Natural killer cell treated with Interleukin-12 subunit alpha and Interleukin-12 subunit beta and Interleukin-15 and Interleukin-18, amount 100 ng/mL, for 72 hours (primary cell): Measurements from ENCODE around the gene CMTM4. TPM values are rescaled to one million over a fixed set of nuclear protein-coding genes. Genes with fewer than 3 reads are reported as not detected.
"Not testable (repeated sequence)": the region's sequence is repeated elsewhere in the genome, so short reads cannot be mapped to it uniquely, and the experiment has no call there.

Experiments
- ATAC-seq, 2 donors: fragments of 150-1000 bp; cut with Tn5 transposase in 1 of 2; sonication (Bioruptor Pico), chemical (Tn5 transposase) in 1 of 2; 2 replicates each; pipeline ENCODE4 v1.10.0; 2021
- DNase-seq: peaks from one replicate; pipeline ENCODE4 v3.0.0; 2022; ENCODE audit warnings: low spot score
- H3K27ac Mint-ChIP-seq, 2 donors: 1 replicate in 1 of 2; 2 replicates in 1 of 2; pipeline ENCODE4 v1.8.0; 2022; ENCODE audit warnings: mixed read lengths in 2 of 2, mild to moderate bottlenecking in 1 of 2, moderate library complexity in 1 of 2
- H3K27me3 Mint-ChIP-seq, 2 donors: 1 replicate in 1 of 2; 2 replicates in 1 of 2; pipeline ENCODE4 v1.8.0; 2022; ENCODE audit warnings: mixed read lengths in 2 of 2
- H3K36me3 Mint-ChIP-seq: one replicate; pipeline ENCODE4 v1.8.0; 2022; ENCODE audit warnings: mixed read lengths
- H3K4me1 Mint-ChIP-seq, 2 donors: 1 replicate in 1 of 2; 2 replicates in 1 of 2; pipeline ENCODE4 v1.8.0; 2022; ENCODE audit warnings: low read depth in 2 of 2, mixed read lengths in 2 of 2, mild to moderate bottlenecking in 1 of 2
- H3K4me3 Mint-ChIP-seq: one replicate; pipeline ENCODE4 v1.8.0; 2022; ENCODE audit warnings: mixed read lengths
- H3K9me3 Mint-ChIP-seq: 2 replicates; pipeline ENCODE4 v1.8.0; 2022; ENCODE audit warnings: mixed read lengths
- total RNA-seq, 2 donors: library from RNA; stranded (reverse); gene quantifications; one replicate each; pipeline ENCODE4 v1.2.3, GENCODE V29; 2022

CMTM4 gene
- total RNA-seq, 2 donors from 2014 or later, result 1.2 to 2.2 TPM

- H3K36me3 Mint-ChIP-seq, result no peaks in the 10 kb centered on the region
- ATAC-seq, result peak in 1 of 2 donors; percentile 36
- H3K27me3 Mint-ChIP-seq, result peaks cover 7 to 9% of the 10 kb centered on the region in 2 donors
- H3K9me3 Mint-ChIP-seq, result no peaks in the 10 kb centered on the region
- H3K4me3 Mint-ChIP-seq, result no peak overlapping the region
- no peak for DNase-seq
- no peak overlapping the region for H3K27ac Mint-ChIP-seq
- no peaks in the 10 kb centered on the region for H3K4me1 Mint-ChIP-seq
These were observed 61.1 kb downstream of the CMTM4 start for GRCh38 chr16:66635406-66635805.

- Mint-ChIP-seq H3K4me1 (no peaks in the 10 kb centered on the region), H3K4me3 (no peak overlapping the region), H3K27ac (no peak overlapping the region), H3K36me3 (no peaks in the 10 kb centered on the region), H3K9me3 (no peaks in the 10 kb centered on the region), H3K27me3 (peaks cover 7 to 9% of the 10 kb centered on the region in 2 donors)
- ATAC-seq, result no peak
- DNase-seq, result no peak
These were observed 61.9 kb downstream of the CMTM4 start for GRCh38 chr16:66634527-66635196.

GRCh38 chr16:66631558-66631957, 65.0 kb downstream of the CMTM4 start:
- H3K27ac Mint-ChIP-seq, H3K9me3 Mint-ChIP-seq, ATAC-seq, DNase-seq, H3K4me3 Mint-ChIP-seq, H3K4me1 Mint-ChIP-seq, H3K27me3 Mint-ChIP-seq, H3K36me3 Mint-ChIP-seq: not testable (repeated sequence)

- not testable (repeated sequence) for DNase-seq, H3K4me3 Mint-ChIP-seq, H3K27me3 Mint-ChIP-seq, H3K4me1 Mint-ChIP-seq, ATAC-seq, H3K9me3 Mint-ChIP-seq, H3K36me3 Mint-ChIP-seq, H3K27ac Mint-ChIP-seq
These were observed 65.8 kb downstream of the CMTM4 start for GRCh38 chr16:66630561-66631260.

- DNase-seq, result no peak
- Mint-ChIP-seq H3K27me3 (no peaks in the 10 kb centered on the region), H3K36me3 (no peaks in the 10 kb centered on the region), H3K27ac (no peak overlapping the region), H3K4me1 (no peaks in the 10 kb centered on the region), H3K9me3 (no peaks in the 10 kb centered on the region), H3K4me3 (no peak overlapping the region)
- ATAC-seq, result no peak
These were observed 66.7 kb downstream of the CMTM4 start for GRCh38 chr16:66629856-66630255.

GRCh38 chr16:66627611-66628378, 68.7 kb downstream of the CMTM4 start:
- H3K4me1 Mint-ChIP-seq, DNase-seq, H3K36me3 Mint-ChIP-seq, H3K9me3 Mint-ChIP-seq, ATAC-seq, H3K4me3 Mint-ChIP-seq, H3K27ac Mint-ChIP-seq, H3K27me3 Mint-ChIP-seq: not testable (repeated sequence)

GRCh38 chr16:66623755-66624154, 72.8 kb downstream of the CMTM4 start:
- no peak for DNase-seq
- ATAC-seq, result no peak
- Mint-ChIP-seq H3K4me3 (no peak overlapping the region), H3K27ac (no peak overlapping the region), H3K9me3 (no peaks in the 10 kb centered on the region), H3K27me3 (no peaks in the 10 kb centered on the region), H3K4me1 (no peaks in the 10 kb centered on the region), H3K36me3 (no peaks in the 10 kb centered on the region)

GRCh38 chr16:66622863-66623262, 73.7 kb downstream of the CMTM4 start:
- Mint-ChIP-seq H3K27me3 (no peaks in the 10 kb centered on the region), H3K27ac (no peak overlapping the region), H3K4me3 (no peak overlapping the region), H3K4me1 (no peaks in the 10 kb centered on the region), H3K9me3 (no peaks in the 10 kb centered on the region), H3K36me3 (no peaks in the 10 kb centered on the region)
- ATAC-seq, result no peak
- no peak for DNase-seq

GRCh38 chr16:66621973-66622372, 74.6 kb downstream of the CMTM4 start:
- DNase-seq (no peak), ATAC-seq (no peak)
- H3K27me3 Mint-ChIP-seq, result no peaks in the 10 kb centered on the region
- no peaks in the 10 kb centered on the region for H3K4me1 Mint-ChIP-seq
- no peak overlapping the region for H3K27ac Mint-ChIP-seq
- no peak overlapping the region for H3K4me3 Mint-ChIP-seq
- no peaks in the 10 kb centered on the region for H3K36me3 Mint-ChIP-seq
- H3K9me3 Mint-ChIP-seq, result no peaks in the 10 kb centered on the region

GRCh38 chr16:66620429-66620795, 76.1 kb downstream of the CMTM4 start:
- H3K27me3 Mint-ChIP-seq, result no peaks in the 10 kb centered on the region
- ATAC-seq, result no peak
- no peaks in the 10 kb centered on the region for H3K36me3 Mint-ChIP-seq
- H3K4me1 Mint-ChIP-seq, result peaks cover 0 to 2% of the 10 kb centered on the region in 2 donors
- H3K4me3 Mint-ChIP-seq, result no peak overlapping the region
- DNase-seq, result no peak
- no peaks in the 10 kb centered on the region for H3K9me3 Mint-ChIP-seq
- H3K27ac Mint-ChIP-seq, result no peak overlapping the region

- no peak for ATAC-seq
- Mint-ChIP-seq H3K4me3 (no peak overlapping the region), H3K27ac (no peak overlapping the region), H3K36me3 (no peaks in the 10 kb centered on the region), H3K4me1 (peaks cover 0 to 2% of the 10 kb centered on the region in 2 donors), H3K9me3 (no peaks in the 10 kb centered on the region), H3K27me3 (no peaks in the 10 kb centered on the region)
- DNase-seq, result no peak
These were observed 76.8 kb downstream of the CMTM4 start for GRCh38 chr16:66619534-66620428.

GRCh38 chr16:66618588-66619375, 77.8 kb downstream of the CMTM4 start:
- H3K36me3 Mint-ChIP-seq, result no peaks in the 10 kb centered on the region
- H3K27ac Mint-ChIP-seq, result no peak overlapping the region
- no peak overlapping the region for H3K4me3 Mint-ChIP-seq
- no peaks in the 10 kb centered on the region for H3K9me3 Mint-ChIP-seq
- DNase-seq (no peak), ATAC-seq (no peak)
- no peaks in the 10 kb centered on the region for H3K27me3 Mint-ChIP-seq
- peaks cover 0 to 2% of the 10 kb centered on the region in 2 donors for H3K4me1 Mint-ChIP-seq

- Mint-ChIP-seq H3K9me3 (no peaks in the 10 kb centered on the region), H3K4me3 (no peak overlapping the region), H3K36me3 (no peaks in the 10 kb centered on the region), H3K4me1 (peaks cover 0 to 2% of the 10 kb centered on the region in 2 donors), H3K27ac (no peak overlapping the region), H3K27me3 (no peaks in the 10 kb centered on the region)
- no peak for ATAC-seq
- DNase-seq, result no peak
These were observed 78.8 kb downstream of the CMTM4 start for GRCh38 chr16:66617728-66618127.
